A673 (cell line): Measurements from ENCODE around the gene SLC6A6.

Source experiments
- EZH2 ChIP-seq: fragments of 200-600 bp; sonication (generic); IDR thresholded peaks from 2 replicates; pipeline ENCODE4 v1.6.1; 2017; ENCODE audit warnings: borderline replicate concordance, low read depth, mild to moderate bottlenecking, mixed read lengths, antibody characterized with exemption, low read length; ENCODE audit not compliant: poor library complexity, severe bottlenecking
- TF ChIP-seq, protein P1 (sequence below): fragments of 300-800, 200-600 bp; sonication (generic); conservative IDR thresholded peaks from 2 replicates; pipeline ENCODE4 v1.5.1; 2017; ENCODE audit warnings: low read depth, mild to moderate bottlenecking, antibody characterized with exemption, low read length, moderate library complexity, mixed read lengths

DNA sequence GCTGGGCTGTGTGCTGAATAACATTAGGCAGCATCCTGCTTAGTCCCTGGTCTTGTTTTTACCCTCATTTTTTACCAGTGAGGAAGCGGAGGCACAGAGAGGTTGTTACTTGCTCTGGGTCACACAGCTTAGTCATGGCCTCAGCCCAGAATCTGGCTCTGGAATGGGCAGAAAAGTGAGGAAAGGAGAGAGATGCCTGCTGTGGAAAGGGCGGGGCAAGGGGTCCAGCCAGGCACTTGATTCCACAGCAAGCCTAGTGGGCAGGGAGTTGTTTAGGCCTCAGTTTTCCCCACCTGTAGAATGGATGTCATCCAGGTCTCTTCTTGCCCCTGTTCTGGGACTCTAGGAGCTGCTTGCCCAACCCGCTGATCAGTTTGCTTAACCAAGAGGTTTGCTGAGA lies 35.9 kb downstream of the SLC6A6 start:
- TF ChIP-seq, protein P1, sequence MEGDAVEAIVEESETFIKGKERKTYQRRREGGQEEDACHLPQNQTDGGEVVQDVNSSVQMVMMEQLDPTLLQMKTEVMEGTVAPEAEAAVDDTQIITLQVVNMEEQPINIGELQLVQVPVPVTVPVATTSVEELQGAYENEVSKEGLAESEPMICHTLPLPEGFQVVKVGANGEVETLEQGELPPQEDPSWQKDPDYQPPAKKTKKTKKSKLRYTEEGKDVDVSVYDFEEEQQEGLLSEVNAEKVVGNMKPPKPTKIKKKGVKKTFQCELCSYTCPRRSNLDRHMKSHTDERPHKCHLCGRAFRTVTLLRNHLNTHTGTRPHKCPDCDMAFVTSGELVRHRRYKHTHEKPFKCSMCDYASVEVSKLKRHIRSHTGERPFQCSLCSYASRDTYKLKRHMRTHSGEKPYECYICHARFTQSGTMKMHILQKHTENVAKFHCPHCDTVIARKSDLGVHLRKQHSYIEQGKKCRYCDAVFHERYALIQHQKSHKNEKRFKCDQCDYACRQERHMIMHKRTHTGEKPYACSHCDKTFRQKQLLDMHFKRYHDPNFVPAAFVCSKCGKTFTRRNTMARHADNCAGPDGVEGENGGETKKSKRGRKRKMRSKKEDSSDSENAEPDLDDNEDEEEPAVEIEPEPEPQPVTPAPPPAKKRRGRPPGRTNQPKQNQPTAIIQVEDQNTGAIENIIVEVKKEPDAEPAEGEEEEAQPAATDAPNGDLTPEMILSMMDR: no peak
- TF ChIP-seq EZH2: no peak
